ENCODE results near the gene STOX2.

- TF ChIP-seq CTCF (conservative IDR thresholded peaks at IDR 0.05) (no peak), ZFX (IDR thresholded peaks at IDR 0.05) (no peak)
These were observed 28.7 kb upstream of the STOX2 start for GRCh38 chr4:183876268-183876934.

Measured in C4-2B (cell line).